Mesenchymal stem cell (in vitro differentiated cells and primary cell): ENCODE data around the gene KIF1B.

Experiments
- DNase-seq: peaks from one replicate; pipeline ENCODE4 v3.0.0-alpha.2; 2013
- H2AFZ ChIP-seq: one replicate; pipeline ENCODE4 v1.6.1; 2013; ENCODE audit warnings: low read depth, mild to moderate bottlenecking, control low read depth, inconsistent platforms, low read length, moderate library complexity
- H2AK5ac ChIP-seq: 2 replicates; pipeline ENCODE4 v1.6.1; 2013; ENCODE audit warnings: low read length, moderate library complexity, mild to moderate bottlenecking, inconsistent platforms; ENCODE audit not compliant: severe bottlenecking
- H2BK120ac ChIP-seq: one replicate; pipeline ENCODE4 v1.6.1; 2013; ENCODE audit warnings: low read depth, mild to moderate bottlenecking, inconsistent platforms, low read length, moderate library complexity
- H2BK12ac ChIP-seq, 2 experiments: one replicate each; pipeline ENCODE4 v1.6.1; 2013; ENCODE audit warnings: inconsistent platforms in 2 of 2, low read length in 2 of 2, mild to moderate bottlenecking in 2 of 2, moderate library complexity in 2 of 2, control low read depth in 1 of 2
- H2BK15ac ChIP-seq: one replicate; pipeline ENCODE4 v1.6.1; 2013; ENCODE audit warnings: mild to moderate bottlenecking, low read depth, inconsistent platforms; ENCODE audit not compliant: poor library complexity, severe bottlenecking
- H2BK5ac ChIP-seq: 2 replicates; pipeline ENCODE4 v1.6.1; 2013; ENCODE audit warnings: low read depth, mild to moderate bottlenecking, low read length, control low read depth, inconsistent platforms; ENCODE audit not compliant: poor library complexity, severe bottlenecking
- H3K14ac ChIP-seq, 2 experiments: one replicate each; pipeline ENCODE4 v1.6.1; 2013; ENCODE audit warnings: inconsistent platforms in 2 of 2, low read length in 2 of 2, control low read depth in 1 of 2, mild to moderate bottlenecking in 1 of 2, moderate library complexity in 1 of 2
- H3K18ac ChIP-seq, 2 experiments: one replicate each; pipeline ENCODE4 v1.6.1; 2013; ENCODE audit warnings: inconsistent platforms in 2 of 2, low read length in 2 of 2, control low read depth in 1 of 2, low read depth in 1 of 2, mild to moderate bottlenecking in 1 of 2
- H3K23ac ChIP-seq, 2 experiments: one replicate each; pipeline ENCODE4 v1.6.1; 2013; ENCODE audit warnings: inconsistent platforms in 2 of 2, low read length in 2 of 2, mild to moderate bottlenecking in 2 of 2, moderate library complexity in 2 of 2, control low read depth in 1 of 2
- H3K27ac ChIP-seq: 2 replicates; pipeline ENCODE4 v1.5.1; 2013; ENCODE audit warnings: mild to moderate bottlenecking, moderate library complexity, low read length, control low read depth, inconsistent platforms; ENCODE audit not compliant: poor library complexity, severe bottlenecking
- H3K27me3 ChIP-seq, 2 experiments: 2 replicates each; pipeline versions ENCODE4 v1.6.1 to v1.7.0; 2013; ENCODE audit warnings: low read length in 2 of 2, mild to moderate bottlenecking in 2 of 2, moderate library complexity in 2 of 2, control low read depth in 1 of 2, inconsistent platforms in 1 of 2; ENCODE audit not compliant: control insufficient read depth in 1 of 2, insufficient read depth in 1 of 2
- H3K36me3 ChIP-seq, 2 experiments: 2 replicates each; pipeline versions ENCODE4 v1.6.1 to v1.7.0; 2013; ENCODE audit warnings: low read length in 2 of 2, control low read depth in 1 of 2, inconsistent platforms in 1 of 2, low read depth in 1 of 2, mild to moderate bottlenecking in 1 of 2; ENCODE audit not compliant: insufficient read depth in 2 of 2, control insufficient read depth in 1 of 2
- H3K4ac ChIP-seq, 2 experiments: one replicate each; pipeline ENCODE4 v1.6.1; 2013; ENCODE audit warnings: inconsistent platforms in 2 of 2, low read length in 2 of 2, mild to moderate bottlenecking in 2 of 2, moderate library complexity in 2 of 2, control low read depth in 1 of 2, low read depth in 1 of 2
- H3K4me1 ChIP-seq: 2 replicates; pipeline ENCODE4 v1.6.1; 2013; ENCODE audit warnings: low read depth, low read length, control low read depth; ENCODE audit not compliant: control insufficient read depth, insufficient read depth
- H3K4me2 ChIP-seq: 2 replicates; pipeline ENCODE4 v1.6.1; 2013; ENCODE audit warnings: low read length, mild to moderate bottlenecking, inconsistent platforms; ENCODE audit not compliant: poor library complexity, severe bottlenecking
- H3K4me3 ChIP-seq, 2 experiments: 2 replicates each; pipeline versions ENCODE4 v1.5.1 to v1.7.0; 2013; ENCODE audit warnings: low read length in 2 of 2, mild to moderate bottlenecking in 2 of 2, control low read depth in 1 of 2, low read depth in 1 of 2; ENCODE audit not compliant: insufficient read depth in 1 of 2
- H3K79me1 ChIP-seq: replicated peaks from 2 replicates; pipeline ENCODE4 v1.6.1; 2013; ENCODE audit warnings: mild to moderate bottlenecking, control low read depth, low read length, inconsistent platforms; ENCODE audit not compliant: poor library complexity, severe bottlenecking
- H3K9ac ChIP-seq: 2 replicates; pipeline ENCODE4 v1.7.0; 2013; ENCODE audit warnings: mild to moderate bottlenecking, low read length, moderate library complexity
- H3K9me3 ChIP-seq: 2 replicates; pipeline ENCODE4 v1.7.0; 2013; ENCODE audit warnings: mild to moderate bottlenecking, low read length; ENCODE audit not compliant: control insufficient read depth
- H4K8ac ChIP-seq: one replicate; pipeline ENCODE4 v1.6.1; 2013; ENCODE audit warnings: inconsistent platforms, mild to moderate bottlenecking, low read length, moderate library complexity
- H4K91ac ChIP-seq: one replicate; pipeline ENCODE4 v1.6.1; 2013; ENCODE audit warnings: mild to moderate bottlenecking, low read length, inconsistent platforms
- WGBS: methylation state at CpG from one replicate; pipeline ENCODE4 v1.1.7; 2013; ENCODE audit warnings: mixed read lengths; 5-methylcytosine and 5-hydroxymethylcytosine counted together

Gene KIF1B

GRCh38 chr1:10181154-10181553, 29.2 kb upstream of the KIF1B start:
- Histone ChIP-seq H3K4ac (no peak overlapping the region), H2AFZ (no peak overlapping the region), H3K4me2 (no peak overlapping the region), H4K91ac (no peak overlapping the region), H3K23ac (no peak overlapping the region), H3K36me3 (peaks cover 18 to 34% of the 10 kb centered on the region in 2 experiments), H3K9ac (peak overlapping the region; percentile 32), H2AK5ac (no peak overlapping the region), H3K18ac (no peak overlapping the region), H3K79me1 (peaks cover 5% of the 10 kb centered on the region), H3K9me3 (no peaks in the 10 kb centered on the region), H3K14ac (no peak overlapping the region), H2BK12ac (no peak overlapping the region), H2BK15ac (no peak overlapping the region), H3K4me1 (no peaks in the 10 kb centered on the region), H3K27me3 (no peaks in the 10 kb centered on the region), H2BK5ac (no peak overlapping the region), H2BK120ac (no peak overlapping the region), H3K4me3 (no peak overlapping the region), H3K27ac (no peak overlapping the region), H4K8ac (no peak overlapping the region)
- WGBS: 98% methylated on average over 7 of the region's 7 CpGs
- no peak for DNase-seq

- peaks cover 9 to 12% of the 10 kb centered on the region in 2 experiments for H3K36me3 ChIP-seq
- no peaks in the 10 kb centered on the region for H3K79me1 ChIP-seq
- no peak overlapping the region for H3K18ac ChIP-seq
- no peak overlapping the region for H2BK5ac ChIP-seq
- H4K8ac ChIP-seq: no peak overlapping the region
- no peak overlapping the region for H3K14ac ChIP-seq
- H4K91ac ChIP-seq: no peak overlapping the region
- no peak overlapping the region for H3K4me2 ChIP-seq
- 90% methylated on average over 2 of the region's 2 CpGs for WGBS
- no peak overlapping the region for H2BK120ac ChIP-seq
- no peak overlapping the region for H3K4ac ChIP-seq
- no peaks in the 10 kb centered on the region for H3K27me3 ChIP-seq
- H3K4me1 ChIP-seq: no peaks in the 10 kb centered on the region
- H3K4me3 ChIP-seq: no peak overlapping the region
- H2AK5ac ChIP-seq: no peak overlapping the region
- H3K27ac ChIP-seq: no peak overlapping the region
- H3K9me3 ChIP-seq: no peaks in the 10 kb centered on the region
- H3K9ac ChIP-seq: no peak overlapping the region
- no peak overlapping the region for H2BK15ac ChIP-seq
- DNase-seq: no peak
- H3K23ac ChIP-seq: no peak overlapping the region
- no peak overlapping the region for H2BK12ac ChIP-seq
- H2AFZ ChIP-seq: no peak overlapping the region
Measured at GRCh38 chr1:10185759-10186158, 24.6 kb upstream of the KIF1B start.

GRCh38 chr1:10186331-10187025, 23.9 kb upstream of the KIF1B start:
- no peaks in the 10 kb centered on the region for H3K27me3 ChIP-seq
- DNase-seq: no peak
- 82% methylated on average over 12 of the region's 12 CpGs for WGBS
- no peak overlapping the region for H2BK120ac ChIP-seq
- no peak overlapping the region for H3K4ac ChIP-seq
- no peak overlapping the region for H3K27ac ChIP-seq
- H3K4me3 ChIP-seq: no peak overlapping the region
- no peak overlapping the region for H3K4me2 ChIP-seq
- H2BK12ac ChIP-seq: no peak overlapping the region
- peaks cover 3 to 10% of the 10 kb centered on the region in 2 experiments for H3K36me3 ChIP-seq
- no peak overlapping the region for H3K9ac ChIP-seq
- H4K8ac ChIP-seq: no peak overlapping the region
- H2BK15ac ChIP-seq: no peak overlapping the region
- no peak overlapping the region for H3K23ac ChIP-seq
- no peaks in the 10 kb centered on the region for H3K79me1 ChIP-seq
- H3K9me3 ChIP-seq: no peaks in the 10 kb centered on the region
- H2AK5ac ChIP-seq: no peak overlapping the region
- no peak overlapping the region for H2BK5ac ChIP-seq
- H4K91ac ChIP-seq: no peak overlapping the region
- H3K4me1 ChIP-seq: no peaks in the 10 kb centered on the region
- no peak overlapping the region for H3K14ac ChIP-seq
- no peak overlapping the region for H3K18ac ChIP-seq
- no peak overlapping the region for H2AFZ ChIP-seq

GRCh38 chr1:10187026-10187334, 23.4 kb upstream of the KIF1B start:
- H3K23ac ChIP-seq: no peak overlapping the region
- H3K27me3 ChIP-seq: no peaks in the 10 kb centered on the region
- no peak overlapping the region for H3K4me3 ChIP-seq
- no peaks in the 10 kb centered on the region for H3K79me1 ChIP-seq
- H4K8ac ChIP-seq: no peak overlapping the region
- no peak overlapping the region for H3K9ac ChIP-seq
- H2AFZ ChIP-seq: no peak overlapping the region
- H2BK5ac ChIP-seq: no peak overlapping the region
- no CpG with 5 or more reads among the region's 4 CpGs for WGBS
- no peak overlapping the region for H3K4me2 ChIP-seq
- H3K36me3 ChIP-seq: peaks cover 3 to 9% of the 10 kb centered on the region in 2 experiments
- H3K14ac ChIP-seq: no peak overlapping the region
- no peak overlapping the region for H2BK120ac ChIP-seq
- H2BK15ac ChIP-seq: no peak overlapping the region
- no peak overlapping the region for H3K4ac ChIP-seq
- H3K18ac ChIP-seq: no peak overlapping the region
- no peaks in the 10 kb centered on the region for H3K4me1 ChIP-seq
- H2AK5ac ChIP-seq: no peak overlapping the region
- no peaks in the 10 kb centered on the region for H3K9me3 ChIP-seq
- no peak overlapping the region for H2BK12ac ChIP-seq
- H4K91ac ChIP-seq: no peak overlapping the region
- no peak for DNase-seq
- no peak overlapping the region for H3K27ac ChIP-seq
